NCI-H345 treated with DMSO at 0.1 percent for 48 hours (cell line): ENCODE data around the gene RENBP.
"Not testable (repeated sequence)": the region's sequence is repeated elsewhere in the genome, so short reads cannot be mapped to it uniquely, and the experiment has no call there.

ENCODE experiments used
- DNase-seq: peaks from one replicate; lab custom pipeline; 2025; ENCODE audit not compliant: unreplicated experiment; lab: John Stamatoyannopoulos, UW

RENBP gene

GRCh38 chrX:153944140-153944799 is at the start of gene RENBP:
Gene RENBP (minus strand): TSS chrX:153944643. CDS start chrX:153944610, 33 bp downstream.
- DNase-seq, result no peak

- DNase-seq, result no peak
Observed at GRCh38 chrX:153993978-153994377, 49.5 kb upstream of the RENBP start.

DNA sequence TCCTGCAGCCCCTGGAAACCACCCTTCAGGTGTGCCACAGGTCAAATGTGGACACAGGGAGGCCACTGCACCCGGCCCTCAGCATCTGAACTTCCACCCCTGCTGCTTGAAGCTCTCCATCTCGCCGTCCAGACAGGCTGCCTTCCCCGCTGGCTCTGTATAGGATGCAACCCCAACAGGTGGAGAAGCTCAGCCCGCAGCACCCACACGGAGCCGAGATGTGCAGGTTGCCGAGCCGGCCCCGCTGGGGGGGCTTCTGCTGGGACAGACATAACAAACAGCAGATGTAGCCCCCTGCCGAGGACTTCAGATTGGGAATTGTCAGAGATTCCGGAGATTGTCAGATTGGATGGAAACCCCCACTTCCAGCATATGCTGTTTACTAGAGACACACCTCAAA is 48.6 kb upstream of the RENBP start:
- DNase-seq, result no peak

- DNase-seq, result no peak
Observed at GRCh38 chrX:153992180-153992579, 47.7 kb upstream of the RENBP start.

DNA sequence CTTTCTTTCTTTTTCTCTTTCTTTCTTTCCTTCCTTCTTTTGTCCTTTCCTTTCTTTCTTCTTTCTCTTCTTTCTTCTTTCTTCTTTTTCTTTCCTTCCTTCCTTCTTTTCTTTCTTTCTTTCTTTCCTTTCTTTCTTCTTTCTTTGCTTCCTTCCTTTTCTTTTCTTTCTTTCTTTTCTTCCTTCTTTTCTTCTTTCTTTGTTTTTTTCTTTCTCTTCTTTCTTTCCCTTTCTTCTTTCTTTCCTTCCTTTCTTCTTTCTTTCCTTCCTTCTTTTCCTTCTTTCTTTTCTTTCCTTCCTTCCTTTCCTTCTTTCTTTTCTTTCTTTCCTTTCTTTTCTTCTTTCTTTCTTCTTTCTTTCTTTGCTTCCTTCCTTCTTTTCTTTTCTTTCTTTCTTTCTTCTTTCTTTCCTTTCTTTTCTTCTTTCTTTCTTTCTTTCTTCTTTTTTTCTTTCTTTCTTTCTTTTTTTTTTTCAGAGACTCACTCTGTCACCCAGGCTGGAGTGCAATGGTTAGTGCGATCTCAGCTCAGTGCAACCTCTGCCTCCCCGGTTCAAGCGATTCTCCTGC is 46.7 kb upstream of the RENBP start:
- no peak for DNase-seq

DNA sequence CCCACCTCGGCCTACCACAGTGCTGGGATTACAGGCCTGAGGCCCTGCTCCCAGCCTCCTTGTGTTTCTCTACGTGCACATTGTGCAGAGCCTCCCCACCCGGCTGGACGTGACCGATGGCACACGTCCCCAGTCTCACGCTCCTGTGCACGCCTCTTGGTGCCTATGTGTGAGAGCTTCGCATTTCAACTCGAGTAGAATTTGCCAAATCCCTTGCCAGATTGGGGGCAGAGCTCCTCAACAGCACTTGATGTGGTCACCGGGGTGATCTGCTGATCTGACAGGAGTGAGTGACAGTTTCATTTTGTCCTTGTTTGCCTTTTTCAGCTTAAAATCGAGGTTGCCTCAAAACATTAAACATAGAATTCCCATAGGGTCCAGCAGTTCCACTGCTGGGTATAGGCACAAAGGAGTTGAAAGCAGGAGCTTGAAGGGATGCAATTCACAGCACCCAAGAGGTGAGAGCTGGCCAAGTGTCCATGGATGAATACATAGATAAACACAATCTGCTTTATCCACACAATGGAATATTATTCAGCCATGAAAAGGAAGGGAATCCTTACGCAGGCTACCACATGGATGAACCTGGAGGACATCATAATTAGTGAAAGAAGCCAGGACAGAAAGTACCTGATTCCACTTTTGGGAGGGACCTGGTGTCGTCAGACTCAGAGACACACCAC is 45.7 kb upstream of the RENBP start:
- DNase-seq, result no peak

- DNase-seq, result no peak
Observed at GRCh38 chrX:153988493-153988892, 44.0 kb upstream of the RENBP start.

DNA sequence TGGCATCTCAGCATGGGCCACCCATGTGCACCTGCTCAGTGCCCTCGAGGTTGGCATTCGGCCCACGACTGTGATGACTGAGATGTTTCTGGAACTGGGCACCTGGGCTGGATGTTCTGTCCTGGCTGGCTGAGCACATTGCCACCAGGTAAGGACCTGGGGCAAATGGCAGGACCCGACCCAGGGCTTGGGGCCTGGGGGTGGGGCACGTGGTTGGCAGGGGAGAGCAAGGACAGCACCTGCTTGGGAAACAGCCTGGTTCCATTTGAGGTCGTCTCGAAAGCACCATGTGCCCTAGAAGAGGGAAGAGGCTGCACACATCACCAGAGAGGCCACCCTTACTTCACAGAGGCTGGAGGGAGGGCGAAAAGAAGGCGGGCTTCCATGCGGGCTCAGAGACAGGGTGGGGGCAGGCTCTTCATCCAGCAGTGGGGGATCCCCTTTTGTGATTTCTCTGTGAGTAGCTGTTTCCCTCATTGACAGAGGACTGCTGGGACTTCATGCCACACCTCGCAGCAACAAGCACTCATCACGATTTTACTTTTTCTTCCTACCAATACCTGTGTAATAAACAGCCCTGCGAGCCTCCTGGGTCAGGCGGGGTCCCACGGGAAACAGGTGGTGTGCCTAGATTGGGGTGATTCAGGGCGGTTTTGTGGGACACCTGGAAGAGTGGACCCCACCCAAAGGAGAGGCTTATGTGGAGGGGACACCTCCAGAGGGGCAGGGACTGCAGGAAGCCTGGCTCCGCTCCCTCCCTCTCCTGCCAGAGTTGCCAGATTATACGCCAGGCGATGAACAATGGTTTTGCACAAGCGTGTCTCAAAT is 40.1 kb upstream of the RENBP start:
- no peak for DNase-seq

DNA sequence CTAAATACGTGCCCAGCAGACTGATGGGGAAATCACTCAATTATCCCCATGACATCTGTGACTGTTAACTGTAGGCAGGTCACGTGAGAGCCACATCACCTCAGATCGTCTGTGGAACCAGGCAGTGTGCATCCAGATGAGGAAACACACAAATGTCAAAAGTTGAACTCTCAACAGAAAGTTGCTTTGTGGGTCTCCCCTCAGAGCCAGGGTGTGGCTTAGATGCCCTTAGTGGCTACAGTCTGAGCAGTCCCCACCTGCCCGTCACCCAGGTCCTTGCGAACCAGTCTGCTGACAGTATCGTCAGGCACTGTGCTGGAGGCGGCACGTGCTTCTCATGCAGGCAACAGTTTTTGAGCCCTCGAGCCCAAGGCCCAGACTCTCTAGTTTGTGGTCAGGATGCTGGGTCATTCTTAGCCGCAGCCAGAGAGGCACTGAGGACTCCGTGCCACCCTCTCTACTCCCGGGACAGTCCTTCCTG is 38.9 kb upstream of the RENBP start:
- no peak for DNase-seq

- no peak for DNase-seq
Observed at GRCh38 chrX:153981771-153982533, 37.5 kb upstream of the RENBP start.

DNA sequence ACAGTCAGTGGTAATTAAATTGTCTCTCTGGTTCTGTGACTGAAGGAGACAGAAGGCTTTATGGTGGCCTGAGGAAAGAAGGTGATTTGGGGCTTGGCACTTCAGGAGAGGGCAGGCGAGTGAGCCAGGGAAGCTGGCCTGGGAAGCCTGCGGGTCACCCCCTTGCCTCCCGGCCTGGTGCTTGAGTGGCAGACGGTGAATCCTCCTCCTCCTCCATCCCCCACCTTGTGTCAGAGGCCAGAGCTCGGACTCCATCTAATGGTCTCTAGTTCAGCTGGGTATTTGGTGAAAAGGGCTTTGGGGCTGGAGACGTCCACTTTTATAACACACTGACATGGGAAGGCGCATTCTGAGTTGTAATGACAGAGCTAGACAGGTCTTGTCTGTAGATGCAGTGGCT is 36.8 kb upstream of the RENBP start:
- DNase-seq, result no peak

- not testable (repeated sequence) for DNase-seq
Observed at GRCh38 chrX:153980394-153980793, 36.0 kb upstream of the RENBP start.

DNA sequence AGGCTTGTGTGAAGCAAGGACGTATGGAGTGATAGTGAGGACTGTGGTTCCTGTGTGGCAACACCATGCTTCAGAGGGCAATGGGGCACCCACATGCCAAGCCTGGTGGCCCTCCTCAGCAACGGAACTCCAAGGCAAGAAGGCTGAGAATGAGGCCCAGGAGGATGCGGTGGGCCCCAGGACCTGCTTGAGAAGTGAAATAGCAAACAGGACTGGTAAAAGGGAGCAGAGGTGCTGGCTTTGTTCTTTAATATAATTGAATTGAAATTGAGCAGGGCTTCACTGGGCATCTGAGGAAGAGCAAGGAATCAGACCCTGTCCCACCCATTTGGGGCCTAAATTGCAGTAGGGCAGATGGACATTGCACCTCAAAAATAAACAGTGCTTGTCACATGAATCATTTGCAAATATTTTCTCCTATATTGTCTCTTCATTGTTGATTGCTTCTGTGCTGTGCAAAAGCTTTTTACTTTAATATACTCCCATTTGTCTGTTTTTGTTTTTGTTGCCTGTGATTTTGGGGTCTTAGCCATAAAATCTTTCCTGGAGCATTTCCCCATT is 30.4 kb upstream of the RENBP start:
- no peak for DNase-seq

DNA sequence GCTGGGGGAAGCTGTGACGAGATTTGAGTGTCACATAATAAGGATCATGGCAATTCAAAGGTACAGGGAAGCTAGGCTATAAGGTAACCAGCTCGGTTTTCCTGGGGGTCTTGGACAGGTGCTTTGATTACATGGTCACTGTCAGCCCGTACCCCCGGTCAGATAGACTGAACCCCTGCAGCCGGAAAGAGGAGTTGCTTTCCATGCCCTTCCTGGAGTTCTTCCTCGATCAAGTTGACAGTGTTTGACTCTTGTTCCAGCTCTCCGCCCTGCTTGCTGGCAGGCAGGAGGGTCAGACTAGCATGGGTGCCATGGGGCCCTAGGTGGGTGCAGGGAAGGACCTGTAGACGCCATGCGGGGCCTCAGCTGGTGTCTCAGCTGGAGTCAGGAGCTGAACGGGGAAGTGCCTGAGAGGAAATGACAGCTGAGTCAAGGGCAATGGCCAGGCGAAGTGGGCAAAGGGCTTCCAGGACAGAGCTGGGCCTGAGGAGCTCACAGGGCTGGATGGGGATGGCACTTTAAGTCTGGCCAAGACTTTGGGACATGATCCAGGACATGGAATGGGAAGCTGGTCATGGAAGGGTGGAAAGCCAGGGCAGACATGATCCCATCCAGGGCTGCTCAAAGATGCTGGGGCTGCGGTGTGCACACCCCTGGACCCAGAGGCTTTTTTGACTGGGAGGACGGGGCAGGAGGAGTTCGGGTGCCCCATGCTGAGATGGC is 29.7 kb upstream of the RENBP start:
- DNase-seq, result no peak

DNA sequence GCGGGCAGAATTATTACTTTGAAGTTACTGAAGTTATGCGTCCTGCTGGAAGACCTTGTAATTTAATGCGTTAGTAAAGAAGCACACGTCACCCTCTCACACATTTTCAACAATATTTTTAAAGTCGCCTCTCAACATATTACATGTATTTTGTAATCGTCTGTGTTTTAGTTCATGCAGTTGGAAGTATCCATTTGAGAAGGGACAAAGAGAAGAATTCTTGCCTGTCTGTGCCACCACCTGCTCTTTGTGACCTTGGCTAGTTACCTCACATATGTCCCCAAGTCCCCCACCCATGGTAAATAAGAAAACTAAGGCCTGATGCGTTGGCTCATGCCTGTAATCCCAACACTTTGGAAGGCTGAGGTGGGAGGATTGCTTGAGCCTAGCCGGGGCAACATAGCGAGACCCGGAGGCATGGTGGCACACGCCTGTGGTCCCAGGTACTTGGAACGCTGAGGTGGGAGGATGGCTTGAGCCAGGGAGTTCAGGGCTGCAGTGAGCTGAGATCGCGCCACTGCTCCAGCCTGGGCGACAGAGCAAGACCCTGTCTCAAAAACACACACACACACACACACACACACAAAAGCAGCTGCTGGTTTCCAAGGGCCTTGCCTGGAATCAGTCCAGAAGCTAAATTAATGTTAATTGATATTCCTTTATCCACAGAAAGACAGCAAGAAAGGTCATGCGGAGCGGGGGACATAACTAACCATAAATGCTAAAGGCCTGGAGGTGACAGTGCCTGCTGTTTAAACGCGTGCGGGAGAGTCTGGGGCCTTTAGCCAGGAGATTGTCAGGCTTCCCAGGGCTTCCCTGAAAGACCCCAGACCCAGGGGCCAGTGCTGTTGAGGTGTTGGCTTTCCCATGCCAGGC is 28.9 kb upstream of the RENBP start:
- DNase-seq, result no peak

DNA sequence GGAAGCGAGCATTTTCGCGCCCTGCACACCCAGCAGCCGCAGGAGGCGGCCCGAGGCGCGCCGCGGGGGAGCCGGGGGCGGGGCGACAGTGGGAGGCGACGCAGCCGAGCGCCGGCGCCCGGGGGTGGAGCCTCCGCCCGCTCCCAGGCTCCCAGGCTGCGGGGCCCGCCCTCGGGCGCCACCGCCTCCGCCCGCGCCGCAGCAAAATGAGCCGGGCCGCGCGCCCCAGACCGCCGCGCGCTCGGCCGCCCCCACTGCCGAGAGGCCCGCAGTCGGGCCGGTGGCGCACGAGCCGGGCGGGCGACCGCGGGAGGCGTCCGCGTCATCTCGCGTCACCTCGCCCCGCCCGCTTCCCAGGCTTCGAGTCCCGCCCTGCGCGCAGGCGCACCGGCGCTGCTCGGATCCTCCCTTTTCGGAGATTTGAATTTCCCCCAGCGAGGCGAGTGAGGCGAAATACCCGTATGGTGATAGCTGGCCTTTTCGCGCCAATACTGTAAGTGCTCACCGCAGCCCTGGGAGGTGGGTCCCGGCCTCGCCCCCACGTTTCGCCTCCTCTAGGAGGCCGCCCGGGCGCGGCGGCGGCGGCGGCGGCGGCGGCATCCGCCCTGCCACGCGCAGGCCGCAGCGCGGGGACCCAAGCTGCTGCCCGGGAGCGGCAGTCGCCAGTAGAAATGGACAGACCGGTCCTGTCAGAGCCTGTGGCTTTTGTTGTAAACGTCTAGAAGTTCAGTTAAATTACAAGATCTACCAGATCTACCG is 28.1 kb upstream of the RENBP start, which contains the start of gene TMEM187:
Gene TMEM187 (plus strand): TSS at position 387 of the 759 bp plus-strand sequence. CDS start 9,309 bp downstream, outside the sequence.
- peak; percentile 76 for DNase-seq

- DNase-seq, result peak; percentile 86
Observed at GRCh38 chrX:153971450-153972367, 27.3 kb upstream of the RENBP start, which contains the start of gene HCFC1. Gene HCFC1 (minus strand): TSS chrX:153971818. CDS start chrX:153970840, 978 bp downstream.
